C4-2B (cell line): ENCODE data around the gene GLI3.

Experiments
- H3K27ac ChIP-seq: fragments of 450-650 bp; 2 replicates; pipeline ENCODE4 v1.5.1; 2017
- ZFX ChIP-seq: fragments of 450-650 bp; IDR thresholded peaks from 2 replicates; pipeline ENCODE4 v1.6.1; 2017
- TF ChIP-seq, protein P1 (sequence below): fragments of 450-650 bp; conservative IDR thresholded peaks from 2 replicates; pipeline ENCODE4 v1.5.1; 2017; ENCODE audit warnings: mild to moderate bottlenecking

Gene GLI3

DNA sequence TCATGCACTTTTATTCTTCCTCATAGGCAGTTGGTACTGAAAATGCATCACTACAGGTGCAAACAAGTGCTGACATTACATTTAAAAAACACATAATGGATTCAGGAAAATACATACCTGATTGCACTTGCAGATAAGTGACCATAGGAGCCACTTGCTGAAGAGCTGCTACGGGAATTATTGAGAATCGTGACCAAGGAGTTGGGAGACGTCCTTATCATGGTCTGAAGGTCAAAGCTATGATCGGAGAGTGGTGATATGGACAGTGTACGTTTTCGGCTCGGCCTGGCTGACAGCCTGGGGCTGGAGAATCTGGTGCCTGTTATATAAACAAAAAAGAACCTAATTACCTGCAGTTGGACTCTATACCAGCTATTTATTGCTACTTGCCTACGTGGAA lies 197.1 kb downstream of the GLI3 start:
- H3K27ac ChIP-seq: no peak overlapping the region
- TF ChIP-seq ZFX: no peak
- TF ChIP-seq, protein P1, sequence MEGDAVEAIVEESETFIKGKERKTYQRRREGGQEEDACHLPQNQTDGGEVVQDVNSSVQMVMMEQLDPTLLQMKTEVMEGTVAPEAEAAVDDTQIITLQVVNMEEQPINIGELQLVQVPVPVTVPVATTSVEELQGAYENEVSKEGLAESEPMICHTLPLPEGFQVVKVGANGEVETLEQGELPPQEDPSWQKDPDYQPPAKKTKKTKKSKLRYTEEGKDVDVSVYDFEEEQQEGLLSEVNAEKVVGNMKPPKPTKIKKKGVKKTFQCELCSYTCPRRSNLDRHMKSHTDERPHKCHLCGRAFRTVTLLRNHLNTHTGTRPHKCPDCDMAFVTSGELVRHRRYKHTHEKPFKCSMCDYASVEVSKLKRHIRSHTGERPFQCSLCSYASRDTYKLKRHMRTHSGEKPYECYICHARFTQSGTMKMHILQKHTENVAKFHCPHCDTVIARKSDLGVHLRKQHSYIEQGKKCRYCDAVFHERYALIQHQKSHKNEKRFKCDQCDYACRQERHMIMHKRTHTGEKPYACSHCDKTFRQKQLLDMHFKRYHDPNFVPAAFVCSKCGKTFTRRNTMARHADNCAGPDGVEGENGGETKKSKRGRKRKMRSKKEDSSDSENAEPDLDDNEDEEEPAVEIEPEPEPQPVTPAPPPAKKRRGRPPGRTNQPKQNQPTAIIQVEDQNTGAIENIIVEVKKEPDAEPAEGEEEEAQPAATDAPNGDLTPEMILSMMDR: no peak

DNA sequence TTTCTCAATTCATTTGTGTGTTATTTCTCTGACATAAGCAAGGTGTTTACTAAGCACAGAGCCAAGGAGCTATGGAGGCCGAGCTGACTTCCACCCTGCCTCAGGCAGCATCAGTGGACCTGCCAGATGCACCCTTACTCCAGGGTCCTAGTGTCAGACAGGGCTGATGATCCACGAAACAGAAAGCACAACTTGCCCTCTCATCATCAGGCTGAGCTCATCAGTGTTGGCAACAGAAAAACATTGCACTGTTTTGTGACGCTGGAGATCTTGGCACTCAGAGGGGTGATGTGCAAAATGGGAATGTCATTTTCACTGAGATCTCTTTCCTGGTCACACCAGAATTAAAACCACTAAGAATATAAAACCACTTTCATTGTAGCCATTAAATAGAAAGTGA lies 201.8 kb downstream of the GLI3 start:
- no peak overlapping the region for H3K27ac ChIP-seq

DNA sequence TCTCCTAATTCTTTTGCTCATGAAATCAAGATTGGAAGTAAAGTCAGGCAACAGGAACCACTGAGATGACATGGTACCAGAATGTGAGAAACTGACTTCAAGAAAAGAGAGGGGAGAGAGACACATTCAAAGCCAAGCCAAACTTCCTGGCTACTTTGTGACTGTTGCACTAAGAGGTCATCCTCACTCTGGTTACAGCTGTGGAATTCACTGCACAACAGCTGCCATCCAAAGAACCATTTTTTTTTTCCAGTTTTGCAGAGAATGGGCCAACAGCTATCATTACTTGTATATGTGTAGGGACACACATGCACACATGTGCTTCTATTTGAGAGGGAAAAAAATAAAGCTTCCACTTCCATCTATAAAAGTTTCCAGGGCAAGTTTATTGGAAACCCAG lies 203.5 kb downstream of the GLI3 start:
- H3K27ac ChIP-seq: no peak overlapping the region
- no peak for TF ChIP-seq ZFX
- TF ChIP-seq, protein P1: no peak

More for the DNA sequence above, 201.8 kb downstream of the GLI3 start:
- TF ChIP-seq, protein P1: no peak
- no peak for TF ChIP-seq ZFX

DNA sequence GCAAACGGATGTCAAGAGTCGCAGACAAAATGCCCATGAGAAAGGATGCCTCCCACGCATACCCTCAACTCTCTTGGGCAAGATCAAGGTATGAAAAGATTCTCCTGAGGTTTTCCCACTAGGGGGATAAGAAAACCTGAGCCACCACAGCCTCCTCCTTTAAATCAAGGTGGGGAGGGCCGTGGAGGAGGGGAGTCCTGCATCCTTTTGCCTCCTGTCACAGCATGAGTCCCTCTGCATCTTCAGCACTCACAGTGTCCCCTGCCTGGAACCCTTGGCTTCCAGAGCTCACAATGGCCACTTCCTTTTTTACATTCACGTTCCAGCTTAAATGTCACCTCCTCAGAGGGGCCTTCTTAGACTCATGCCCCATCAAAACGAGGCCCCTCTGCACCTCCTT lies 207.6 kb downstream of the GLI3 start:
- no peak overlapping the region for H3K27ac ChIP-seq
- no peak for TF ChIP-seq ZFX
- TF ChIP-seq, protein P1: no peak

DNA sequence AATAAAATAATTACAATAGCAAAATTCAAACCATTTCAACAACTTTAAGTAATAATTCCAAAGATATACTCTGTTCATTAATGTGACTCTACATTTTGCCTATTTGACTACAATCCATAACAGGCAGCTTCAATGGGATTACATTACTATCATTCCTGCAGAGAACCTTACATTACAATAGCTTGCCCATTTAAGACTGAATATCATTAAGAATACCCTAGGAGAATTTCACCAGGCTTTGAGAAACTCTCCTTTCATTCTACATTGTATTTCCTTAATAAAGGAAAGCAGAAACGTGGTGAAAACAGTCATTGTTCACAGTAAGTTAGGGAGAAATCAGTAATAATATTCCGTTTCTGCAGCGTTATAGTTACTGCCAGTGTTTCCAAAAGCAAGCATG lies 209.5 kb downstream of the GLI3 start:
- no peak overlapping the region for H3K27ac ChIP-seq
- no peak for TF ChIP-seq ZFX
- TF ChIP-seq, protein P1: no peak

DNA sequence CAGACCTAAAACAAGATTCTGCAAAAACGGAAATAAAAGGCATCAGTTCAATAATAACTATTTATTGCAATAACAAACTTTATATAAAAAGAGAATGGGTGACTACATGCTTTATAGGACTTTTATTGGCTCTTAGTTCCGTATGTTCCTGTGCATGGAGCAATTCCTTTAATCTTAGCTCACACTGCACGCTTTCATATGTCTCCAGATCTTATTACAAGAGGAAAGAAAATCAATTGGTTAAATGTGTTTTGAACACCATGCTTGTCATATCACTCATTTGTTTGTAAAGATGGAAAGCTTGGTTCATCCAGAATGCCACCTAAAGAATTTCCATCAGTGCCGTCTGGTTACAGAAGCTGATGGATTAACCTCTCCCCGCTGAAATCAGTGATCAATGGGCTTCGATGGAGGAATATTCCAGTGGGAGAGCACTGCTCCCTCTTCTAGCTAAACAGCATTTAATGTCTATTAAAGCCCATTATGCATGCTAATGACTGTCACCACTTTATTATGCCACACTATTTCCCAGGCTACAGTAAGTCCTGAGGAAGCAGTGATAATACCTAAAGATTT lies 210.3 kb downstream of the GLI3 start:
- TF ChIP-seq, protein P1: no peak
- TF ChIP-seq ZFX: no peak
- no peak overlapping the region for H3K27ac ChIP-seq

DNA sequence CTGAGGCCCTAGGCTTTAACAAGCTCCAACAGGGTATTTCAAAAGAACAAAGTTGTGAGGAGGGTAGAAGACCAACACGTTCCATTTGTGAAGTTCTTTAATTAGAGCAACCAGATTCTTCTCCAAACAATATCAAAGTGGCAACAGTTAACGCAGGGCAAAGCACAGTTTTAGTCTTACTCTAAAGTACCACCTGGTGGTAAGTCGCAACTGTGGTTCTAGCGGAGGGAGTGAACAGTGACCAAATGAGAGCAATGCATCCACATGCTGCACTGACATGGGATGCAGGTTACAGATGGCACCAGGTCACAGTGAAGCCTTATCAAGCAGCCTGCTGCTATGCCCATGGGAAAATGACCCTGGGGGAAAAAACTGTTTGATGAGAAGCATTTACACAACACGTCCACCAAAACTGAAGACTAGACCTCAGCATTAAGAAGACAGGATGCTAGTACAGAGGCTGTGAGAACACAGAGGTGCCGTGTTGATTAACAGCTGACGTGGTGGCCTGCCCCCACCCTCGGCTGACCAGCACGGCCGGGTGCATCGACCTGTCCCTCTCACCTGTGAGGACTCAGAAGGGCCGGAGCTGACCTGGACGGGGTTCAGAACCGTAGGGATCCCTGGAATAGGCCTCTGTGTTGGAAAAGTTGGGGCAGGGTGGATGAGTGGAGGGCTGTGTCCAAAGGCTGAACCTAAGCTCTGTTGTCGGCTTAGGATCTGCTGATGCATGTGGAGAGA lies 211.2 kb downstream of the GLI3 start:
- no peak for TF ChIP-seq ZFX
- TF ChIP-seq, protein P1: no peak

More for the DNA sequence above, 211.2 kb downstream of the GLI3 start:
- H3K27ac ChIP-seq: no peak overlapping the region
